GM23338 (cell line): ENCODE data around the gene MORN4. TPM values are rescaled to one million over a fixed set of nuclear protein-coding genes. Genes with fewer than 3 reads are reported as not detected.

ENCODE experiments used
- ATAC-seq: fragments of 200-7000 bp; cut with Tn5 transposase; 3 replicates; pipeline ENCODE4 v1.9.1; 2020
- DNase-seq: peaks from one replicate; pipeline ENCODE4 v3.0.0-alpha.2; 2015; ENCODE audit warnings: low spot score
- H2AFZ ChIP-seq: fragments of 200-600 bp; sonication (generic); 2 replicates; pipeline ENCODE4 v1.8.0; 2016; ENCODE audit warnings: antibody characterized with exemption, mild to moderate bottlenecking, moderate library complexity
- H3F3A ChIP-seq: fragments of 200-600 bp; sonication (generic); replicated peaks from 2 replicates; pipeline ENCODE4 v1.8.0; 2017; ENCODE audit warnings: antibody characterized with exemption, mixed run types, low read depth
- H3K27ac ChIP-seq: fragments of 200-600 bp; sonication (generic); 2 replicates; pipeline ENCODE4 v1.6.1; 2016; ENCODE audit warnings: low read depth
- H3K27me3 ChIP-seq: fragments of 200-600 bp; sonication (generic); 2 replicates; pipeline ENCODE4 v1.8.0; 2016; ENCODE audit warnings: mild to moderate bottlenecking, mixed run types, moderate library complexity; ENCODE audit not compliant: insufficient read depth
- H3K36me3 ChIP-seq: fragments of 200-600 bp; sonication (generic); 2 replicates; pipeline ENCODE4 v1.8.0; 2016; ENCODE audit warnings: mild to moderate bottlenecking; ENCODE audit not compliant: insufficient read depth
- H3K4me1 ChIP-seq: fragments of 200-600 bp; sonication (generic); 2 replicates; pipeline ENCODE4 v1.8.0; 2016; ENCODE audit warnings: mild to moderate bottlenecking, moderate library complexity; ENCODE audit not compliant: insufficient read depth
- H3K4me2 ChIP-seq: fragments of 200-600 bp; sonication (generic); 2 replicates; pipeline ENCODE4 v1.7.1; 2017; ENCODE audit warnings: mixed run types
- H3K4me3 ChIP-seq: fragments of 200-600 bp; sonication (generic); 2 replicates; pipeline ENCODE4 v1.6.1; 2016; ENCODE audit warnings: mixed run types
- H3K79me2 ChIP-seq: fragments of 200-600 bp; sonication (generic); replicated peaks from 2 replicates; pipeline ENCODE4 v1.8.0; 2017; ENCODE audit warnings: mild to moderate bottlenecking; ENCODE audit not compliant: insufficient read depth
- H3K9me2 ChIP-seq: fragments of 200-600 bp; sonication (generic); 2 replicates; pipeline ENCODE4 v1.8.0; 2017; ENCODE audit not compliant: insufficient read depth
- H4K20me1 ChIP-seq: fragments of 200-600 bp; sonication (generic); replicated peaks from 2 replicates; pipeline ENCODE4 v1.8.0; 2017; ENCODE audit warnings: mild to moderate bottlenecking; ENCODE audit not compliant: insufficient read depth
- H3K27ac Mint-ChIP-seq: 2 replicates; pipeline ENCODE4 v1.8.0; 2020; ENCODE audit warnings: inconsistent platforms, mild to moderate bottlenecking, moderate library complexity, mixed read lengths
- H3K27me3 Mint-ChIP-seq: 3 replicates; pipeline ENCODE4 v1.8.0; 2022; ENCODE audit warnings: low read depth, mild to moderate bottlenecking, moderate library complexity, mixed read lengths, inconsistent platforms; ENCODE audit not compliant: insufficient read depth, poor library complexity
- H3K36me3 Mint-ChIP-seq: 3 replicates; pipeline ENCODE4 v1.8.0; 2021; ENCODE audit warnings: low read depth, mild to moderate bottlenecking, inconsistent platforms, moderate library complexity, mixed read lengths
- H3K4me1 Mint-ChIP-seq: 3 replicates; pipeline ENCODE4 v1.8.0; 2020; ENCODE audit warnings: mild to moderate bottlenecking, inconsistent platforms, mixed read lengths
- H3K4me3 Mint-ChIP-seq: 3 replicates; pipeline ENCODE4 v1.8.0; 2021; ENCODE audit warnings: moderate library complexity, mild to moderate bottlenecking, inconsistent platforms, mixed read lengths
- H3K9me3 Mint-ChIP-seq: 3 replicates; pipeline ENCODE4 v1.8.0; 2020; ENCODE audit warnings: moderate library complexity, mild to moderate bottlenecking, inconsistent platforms, mixed read lengths
- CREB1 ChIP-seq: fragments of 250-450 bp; sonication (Bioruptor Pico); IDR thresholded peaks from 2 replicates; pipeline ENCODE4 v1.5.0; 2020; ENCODE audit warnings: low read depth, mild to moderate bottlenecking, moderate library complexity
- EZH2phosphoT487 ChIP-seq: fragments of 200-600 bp; sonication (generic); IDR thresholded peaks from one replicate; pipeline ENCODE4 v1.8.1; 2018; ENCODE audit warnings: antibody characterized with exemption; ENCODE audit not compliant: unreplicated experiment
- NANOG ChIP-seq: IDR thresholded peaks from 2 replicates; pipeline ENCODE4 v1.6.1; 2016; ENCODE audit warnings: antibody characterized with exemption, borderline replicate concordance
- POLR2AphosphoS5 ChIP-seq: IDR thresholded peaks from 2 replicates; pipeline ENCODE4 v1.6.1; 2016; ENCODE audit warnings: antibody characterized with exemption, low read depth
- STAT1 ChIP-seq: IDR thresholded peaks from one replicate; pipeline ENCODE4 v1.6.1; 2016; ENCODE audit warnings: antibody characterized with exemption; ENCODE audit not compliant: unreplicated experiment
- ZNF331 ChIP-seq: fragments of 250-450 bp; sonication (Bioruptor Pico); IDR thresholded peaks from 2 replicates; pipeline ENCODE4 v1.5.0; 2020; ENCODE audit warnings: low read depth, mild to moderate bottlenecking, moderate library complexity
- polyA plus RNA-seq: library from polyadenylated mRNA; unstranded; fragments of >200 nt; fragmentation: Nextera tagmentation; extraction: Ambion mirVana; gene quantifications from 2 replicates; pipeline ENCODE4 v1.2.1, GENCODE V29; 2016
- total RNA-seq: library from RNA; depleted of rRNA; stranded (reverse); fragments of >200 nt; shearing (Covaris generic); gene quantifications from 2 replicates; pipeline ENCODE4 v1.2.3, GENCODE V29; 2014
- TF ChIP-seq, protein P1 (sequence below), 2 experiments: fragments of 200-600 bp in 1 of 2; sonication (generic) in 1 of 2; conservative IDR thresholded peaks; 2 replicates each; pipeline versions ENCODE4 v1.5.1 to v1.6.1; 2016 to 2017; ENCODE audit warnings: antibody characterized with exemption in 2 of 2, low read depth in 2 of 2, mild to moderate bottlenecking in 2 of 2, moderate library complexity in 1 of 2
- TF ChIP-seq, protein P2 (sequence below): fragments of 250-450 bp; sonication (Bioruptor Pico); IDR thresholded peaks from 2 replicates; pipeline ENCODE4 v1.5.0; 2020; ENCODE audit warnings: mild to moderate bottlenecking, moderate library complexity

MORN4 gene
- total and polyA plus RNA-seq, 2 experiments from 2014 or later, result 9.0 to 50.0 TPM

DNA sequence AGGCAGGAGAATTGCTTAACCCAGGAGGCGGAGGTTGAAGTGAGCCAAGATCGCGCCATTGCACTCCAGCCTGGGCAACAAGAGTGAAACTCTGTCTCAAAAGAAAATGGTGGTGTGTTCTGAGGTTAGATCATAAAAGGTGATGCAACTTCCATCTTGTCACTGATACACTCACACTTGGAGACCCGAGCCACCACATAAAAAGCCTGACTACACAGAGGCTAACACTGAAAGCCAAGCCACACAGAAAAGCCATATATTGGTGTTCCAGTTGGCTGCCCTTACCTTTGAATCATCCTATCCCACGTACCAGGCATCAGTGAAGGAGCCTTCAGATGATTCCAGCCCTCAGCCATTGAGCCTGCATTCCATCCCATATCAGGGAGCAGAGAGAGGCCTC, 4.0 kb downstream of the MORN4 start:
- ATAC-seq (no peak), DNase-seq (no peak)
- Mint-ChIP-seq H3K27me3 (peaks cover 6% of the 10 kb centered on the region), H3K36me3 (no peaks in the 10 kb centered on the region), H3K4me3 (no peak overlapping the region), H3K4me1 (peaks cover 6% of the 10 kb centered on the region; the same call in 2 of the 3 replicates), H3K9me3 (no peaks in the 10 kb centered on the region), H3K27ac (no peak overlapping the region)
- no peak overlapping the region for H3K4me3 ChIP-seq
- no peak overlapping the region for H3K27ac ChIP-seq
- H3K4me1 ChIP-seq, result 0 out of 2 replicates have a peak, but pooled peaks cover 3% of the 10 kb centered on the region
- TF ChIP-seq, protein P1, sequence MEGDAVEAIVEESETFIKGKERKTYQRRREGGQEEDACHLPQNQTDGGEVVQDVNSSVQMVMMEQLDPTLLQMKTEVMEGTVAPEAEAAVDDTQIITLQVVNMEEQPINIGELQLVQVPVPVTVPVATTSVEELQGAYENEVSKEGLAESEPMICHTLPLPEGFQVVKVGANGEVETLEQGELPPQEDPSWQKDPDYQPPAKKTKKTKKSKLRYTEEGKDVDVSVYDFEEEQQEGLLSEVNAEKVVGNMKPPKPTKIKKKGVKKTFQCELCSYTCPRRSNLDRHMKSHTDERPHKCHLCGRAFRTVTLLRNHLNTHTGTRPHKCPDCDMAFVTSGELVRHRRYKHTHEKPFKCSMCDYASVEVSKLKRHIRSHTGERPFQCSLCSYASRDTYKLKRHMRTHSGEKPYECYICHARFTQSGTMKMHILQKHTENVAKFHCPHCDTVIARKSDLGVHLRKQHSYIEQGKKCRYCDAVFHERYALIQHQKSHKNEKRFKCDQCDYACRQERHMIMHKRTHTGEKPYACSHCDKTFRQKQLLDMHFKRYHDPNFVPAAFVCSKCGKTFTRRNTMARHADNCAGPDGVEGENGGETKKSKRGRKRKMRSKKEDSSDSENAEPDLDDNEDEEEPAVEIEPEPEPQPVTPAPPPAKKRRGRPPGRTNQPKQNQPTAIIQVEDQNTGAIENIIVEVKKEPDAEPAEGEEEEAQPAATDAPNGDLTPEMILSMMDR (conservative IDR thresholded peaks at IDR 0.05; ENCODE audit: low read depth in 2 of 2), result no peak
- TF ChIP-seq STAT1, result no peak
- no peak for TF ChIP-seq CREB1 (CRISPR knock-in tag)
- TF ChIP-seq ZNF331 (CRISPR knock-in tag), result no peak
- TF ChIP-seq, protein P2, sequence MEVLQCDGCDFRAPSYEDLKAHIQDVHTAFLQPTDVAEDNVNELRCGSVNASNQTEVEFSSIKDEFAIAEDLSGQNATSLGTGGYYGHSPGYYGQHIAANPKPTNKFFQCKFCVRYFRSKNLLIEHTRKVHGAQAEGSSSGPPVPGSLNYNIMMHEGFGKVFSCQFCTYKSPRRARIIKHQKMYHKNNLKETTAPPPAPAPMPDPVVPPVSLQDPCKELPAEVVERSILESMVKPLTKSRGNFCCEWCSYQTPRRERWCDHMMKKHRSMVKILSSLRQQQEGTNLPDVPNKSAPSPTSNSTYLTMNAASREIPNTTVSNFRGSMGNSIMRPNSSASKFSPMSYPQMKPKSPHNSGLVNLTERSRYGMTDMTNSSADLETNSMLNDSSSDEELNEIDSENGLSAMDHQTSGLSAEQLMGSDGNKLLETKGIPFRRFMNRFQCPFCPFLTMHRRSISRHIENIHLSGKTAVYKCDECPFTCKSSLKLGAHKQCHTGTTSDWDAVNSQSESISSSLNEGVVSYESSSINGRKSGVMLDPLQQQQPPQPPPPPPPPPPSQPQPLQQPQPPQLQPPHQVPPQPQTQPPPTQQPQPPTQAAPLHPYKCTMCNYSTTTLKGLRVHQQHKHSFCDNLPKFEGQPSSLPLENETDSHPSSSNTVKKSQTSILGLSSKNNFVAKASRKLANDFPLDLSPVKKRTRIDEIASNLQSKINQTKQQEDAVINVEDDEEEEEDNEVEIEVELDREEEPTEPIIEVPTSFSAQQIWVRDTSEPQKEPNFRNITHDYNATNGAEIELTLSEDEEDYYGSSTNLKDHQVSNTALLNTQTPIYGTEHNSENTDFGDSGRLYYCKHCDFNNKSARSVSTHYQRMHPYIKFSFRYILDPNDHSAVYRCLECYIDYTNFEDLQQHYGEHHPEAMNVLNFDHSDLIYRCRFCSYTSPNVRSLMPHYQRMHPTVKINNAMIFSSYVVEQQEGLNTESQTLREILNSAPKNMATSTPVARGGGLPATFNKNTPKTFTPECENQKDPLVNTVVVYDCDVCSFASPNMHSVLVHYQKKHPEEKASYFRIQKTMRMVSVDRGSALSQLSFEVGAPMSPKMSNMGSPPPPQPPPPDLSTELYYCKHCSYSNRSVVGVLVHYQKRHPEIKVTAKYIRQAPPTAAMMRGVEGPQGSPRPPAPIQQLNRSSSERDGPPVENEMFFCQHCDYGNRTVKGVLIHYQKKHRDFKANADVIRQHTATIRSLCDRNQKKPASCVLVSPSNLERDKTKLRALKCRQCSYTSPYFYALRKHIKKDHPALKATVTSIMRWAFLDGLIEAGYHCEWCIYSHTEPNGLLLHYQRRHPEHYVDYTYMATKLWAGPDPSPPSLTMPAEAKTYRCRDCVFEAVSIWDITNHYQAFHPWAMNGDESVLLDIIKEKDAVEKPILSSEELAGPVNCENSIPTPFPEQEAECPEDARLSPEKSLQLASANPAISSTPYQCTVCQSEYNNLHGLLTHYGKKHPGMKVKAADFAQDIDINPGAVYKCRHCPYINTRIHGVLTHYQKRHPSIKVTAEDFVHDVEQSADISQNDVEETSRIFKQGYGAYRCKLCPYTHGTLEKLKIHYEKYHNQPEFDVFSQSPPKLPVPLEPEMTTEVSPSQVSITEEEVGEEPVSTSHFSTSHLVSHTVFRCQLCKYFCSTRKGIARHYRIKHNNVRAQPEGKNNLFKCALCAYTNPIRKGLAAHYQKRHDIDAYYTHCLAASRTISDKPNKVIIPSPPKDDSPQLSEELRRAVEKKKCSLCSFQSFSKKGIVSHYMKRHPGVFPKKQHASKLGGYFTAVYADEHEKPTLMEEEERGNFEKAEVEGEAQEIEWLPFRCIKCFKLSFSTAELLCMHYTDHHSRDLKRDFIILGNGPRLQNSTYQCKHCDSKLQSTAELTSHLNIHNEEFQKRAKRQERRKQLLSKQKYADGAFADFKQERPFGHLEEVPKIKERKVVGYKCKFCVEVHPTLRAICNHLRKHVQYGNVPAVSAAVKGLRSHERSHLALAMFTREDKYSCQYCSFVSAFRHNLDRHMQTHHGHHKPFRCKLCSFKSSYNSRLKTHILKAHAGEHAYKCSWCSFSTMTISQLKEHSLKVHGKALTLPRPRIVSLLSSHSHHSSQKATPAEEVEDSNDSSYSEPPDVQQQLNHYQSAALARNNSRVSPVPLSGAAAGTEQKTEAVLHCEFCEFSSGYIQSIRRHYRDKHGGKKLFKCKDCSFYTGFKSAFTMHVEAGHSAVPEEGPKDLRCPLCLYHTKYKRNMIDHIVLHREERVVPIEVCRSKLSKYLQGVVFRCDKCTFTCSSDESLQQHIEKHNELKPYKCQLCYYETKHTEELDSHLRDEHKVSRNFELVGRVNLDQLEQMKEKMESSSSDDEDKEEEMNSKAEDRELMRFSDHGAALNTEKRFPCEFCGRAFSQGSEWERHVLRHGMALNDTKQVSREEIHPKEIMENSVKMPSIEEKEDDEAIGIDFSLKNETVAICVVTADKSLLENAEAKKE (CRISPR knock-in tag), result no peak
- no peak for TF ChIP-seq EZH2phosphoT487
- no peak for TF ChIP-seq POLR2AphosphoS5
- TF ChIP-seq NANOG, result no peak
- H3K36me3 ChIP-seq, result no peaks in the 10 kb centered on the region
- peaks cover 26% of the 10 kb centered on the region for H3K79me2 ChIP-seq
- H4K20me1 ChIP-seq, result peaks cover 4% of the 10 kb centered on the region
- H3K4me2 ChIP-seq, result no peak overlapping the region
- H3K27me3 ChIP-seq, result no peaks in the 10 kb centered on the region
- H3K9me2 ChIP-seq, result no peaks in the 10 kb centered on the region
- H3F3A ChIP-seq, result no peaks in the 10 kb centered on the region
- H2AFZ ChIP-seq, result no peak overlapping the region
